GM18498 (cell line): ENCODE results near the gene LAMA5.

Experiments used
- ATAC-seq: cut with Tn5 transposase; IDR thresholded peaks from one replicate; pipeline ENCODE4 v1.9.1; 2021; ENCODE audit warnings: mild to moderate bottlenecking, moderate library complexity; ENCODE audit not compliant: unreplicated experiment

Gene LAMA5

DNA sequence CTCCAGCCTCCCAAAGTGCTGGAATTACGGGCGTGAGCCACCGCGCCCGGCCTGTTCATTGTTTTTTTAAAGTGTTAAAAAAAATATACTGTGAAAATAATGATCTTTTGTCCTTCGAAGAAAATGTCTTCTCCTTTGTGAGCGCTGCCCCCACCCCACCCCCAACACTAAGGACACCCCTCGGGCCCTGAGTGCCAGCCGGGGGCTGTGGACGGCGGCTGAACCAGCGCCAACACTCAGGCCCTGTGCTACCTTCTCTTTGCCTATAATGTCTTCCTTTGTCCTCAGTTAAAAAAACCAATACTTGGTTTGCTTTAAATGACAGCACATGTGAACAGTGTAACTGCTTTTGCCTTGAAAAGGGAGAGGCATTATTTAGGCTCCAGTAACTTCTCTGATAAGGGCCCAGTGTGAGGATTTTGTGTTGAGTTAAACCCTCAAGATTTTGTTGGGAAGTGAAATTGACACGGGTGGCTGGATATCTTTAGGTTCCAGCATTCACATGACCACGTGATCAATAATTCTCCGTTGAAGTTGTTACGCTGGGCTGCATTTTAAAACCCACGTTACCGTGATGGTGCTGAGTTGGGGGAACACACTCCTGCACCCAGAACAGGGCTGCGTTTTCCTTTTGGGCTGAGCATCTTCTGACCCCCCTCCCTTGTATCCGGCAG is 73.9 kb downstream of the LAMA5 start:
- ATAC-seq = no peak

DNA sequence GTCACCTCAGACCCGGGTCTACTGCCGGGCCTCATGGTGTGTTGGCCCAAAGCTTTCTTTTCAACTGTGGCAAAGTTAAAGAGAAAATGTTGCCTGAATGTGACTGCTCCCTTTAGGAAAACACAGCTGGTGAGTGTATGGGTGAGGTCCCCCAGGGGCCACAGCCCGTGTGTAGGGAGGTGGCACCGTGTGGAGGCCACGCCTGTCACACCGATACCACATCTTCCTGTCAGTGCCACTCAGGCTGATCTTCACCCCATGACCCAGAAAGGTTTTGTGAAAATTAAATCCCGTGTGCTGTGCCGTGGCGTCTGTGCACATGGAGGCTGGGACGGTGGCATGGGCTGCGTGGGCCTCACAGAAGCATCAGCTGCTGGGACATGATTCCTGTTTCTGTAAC is 75.0 kb downstream of the LAMA5 start:
- no peak for ATAC-seq

DNA sequence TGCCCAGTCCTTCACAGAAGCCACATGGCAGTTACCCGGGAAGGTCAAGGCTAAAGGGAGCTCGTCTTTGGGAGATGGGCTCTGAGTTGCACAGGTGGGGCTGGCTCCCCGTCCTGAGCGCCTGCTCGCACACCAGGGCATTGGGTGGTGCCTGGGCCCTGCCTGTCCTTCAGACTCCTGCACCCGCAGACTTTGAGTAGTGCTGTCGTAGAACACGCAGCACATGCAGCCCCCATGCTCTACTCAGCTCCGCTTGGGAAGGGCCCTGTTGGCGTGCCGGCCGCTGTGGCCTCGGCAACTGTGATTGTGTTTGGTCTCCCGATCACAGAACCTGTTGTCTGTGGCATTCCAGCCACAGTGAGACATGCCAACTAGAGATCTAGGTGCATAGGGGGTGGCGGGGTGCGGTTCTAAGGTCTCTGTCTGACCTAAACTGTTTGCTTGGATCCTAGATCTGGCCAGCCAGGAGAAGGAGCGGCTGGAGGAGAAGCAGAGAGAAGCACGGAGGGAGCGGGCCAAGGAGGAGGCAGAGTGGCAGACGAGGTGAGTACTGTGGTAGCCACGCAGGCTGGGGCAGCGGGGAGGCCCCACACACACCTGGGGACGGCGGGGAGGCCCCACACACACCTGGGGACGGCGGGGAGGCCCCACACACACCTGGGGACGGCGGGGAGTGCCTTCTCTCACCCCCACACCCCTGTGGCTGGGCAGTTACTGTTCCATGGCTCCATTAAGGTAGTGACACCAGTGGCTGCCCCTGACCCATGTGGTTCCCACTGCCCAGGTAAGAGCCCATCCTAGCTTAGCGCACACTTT is 75.7 kb downstream of the LAMA5 start:
- ATAC-seq = no peak

DNA sequence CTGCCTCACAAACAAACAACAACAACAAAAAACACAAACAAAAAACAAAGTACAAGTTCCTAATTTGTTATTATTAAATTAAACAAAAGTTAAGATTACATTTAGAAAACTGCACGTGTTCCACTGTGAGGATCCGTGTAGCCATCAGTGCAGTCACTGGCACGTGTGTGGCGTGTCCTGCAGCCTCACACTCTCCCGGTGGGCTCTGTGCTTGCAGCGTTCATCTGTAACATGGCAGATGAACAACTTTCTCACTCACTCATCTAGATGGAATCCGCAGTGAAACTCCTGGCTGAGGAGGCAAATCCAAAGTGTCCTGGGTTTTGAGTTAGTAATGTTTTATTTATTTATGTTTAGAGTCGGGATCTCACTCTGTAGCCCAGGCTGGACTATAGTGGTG is 77.2 kb downstream of the LAMA5 start:
- no peak for ATAC-seq

DNA sequence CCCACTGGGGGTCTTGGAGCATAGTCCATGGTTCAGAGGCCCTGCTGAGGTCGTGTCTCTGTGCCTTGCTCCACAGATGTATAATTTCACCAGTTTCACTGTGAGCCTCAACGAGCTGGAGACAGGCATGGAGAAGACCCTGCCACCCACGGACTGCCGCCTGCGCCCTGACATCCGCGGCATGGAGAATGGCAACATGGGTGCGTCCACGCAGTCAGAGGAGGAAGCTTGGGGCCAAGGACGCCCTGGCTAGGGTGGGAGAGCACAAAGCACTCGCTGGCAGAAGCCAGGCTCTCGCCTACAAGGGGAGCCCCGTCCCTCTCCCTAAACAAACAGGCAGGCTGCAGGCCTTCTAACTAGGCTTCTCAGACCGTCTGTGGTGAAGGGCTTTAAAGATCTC is 78.0 kb downstream of the LAMA5 start:
- ATAC-seq = no peak

DNA sequence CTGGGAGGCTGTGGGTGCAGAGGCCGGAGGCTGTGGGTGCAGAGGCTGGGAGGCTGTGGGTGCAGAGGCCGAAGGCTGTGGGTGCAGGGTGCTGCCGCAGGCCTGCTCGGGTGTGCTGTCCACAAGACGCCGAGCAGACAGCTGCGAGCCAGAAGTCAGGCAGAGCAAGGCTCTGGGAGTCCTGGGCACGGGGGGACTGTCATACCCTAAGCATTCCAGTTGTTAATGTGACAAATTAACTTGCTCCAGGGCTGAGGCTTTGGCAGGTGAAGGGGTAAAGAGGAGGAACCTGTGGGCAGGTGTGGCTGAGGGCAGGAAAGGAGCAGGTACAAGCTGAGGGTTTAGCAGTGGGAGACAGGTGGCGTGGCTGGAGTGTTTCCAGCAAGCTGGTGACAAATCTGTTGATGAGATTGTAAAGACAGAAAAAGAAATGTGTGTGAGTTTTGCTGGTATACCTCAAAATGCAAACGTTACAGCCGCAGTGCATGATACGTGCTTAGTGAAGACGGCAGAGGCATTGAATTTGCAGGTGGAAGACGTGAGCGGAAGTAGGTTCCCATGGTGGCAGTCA is 78.5 kb downstream of the LAMA5 start:
- no peak for ATAC-seq

DNA sequence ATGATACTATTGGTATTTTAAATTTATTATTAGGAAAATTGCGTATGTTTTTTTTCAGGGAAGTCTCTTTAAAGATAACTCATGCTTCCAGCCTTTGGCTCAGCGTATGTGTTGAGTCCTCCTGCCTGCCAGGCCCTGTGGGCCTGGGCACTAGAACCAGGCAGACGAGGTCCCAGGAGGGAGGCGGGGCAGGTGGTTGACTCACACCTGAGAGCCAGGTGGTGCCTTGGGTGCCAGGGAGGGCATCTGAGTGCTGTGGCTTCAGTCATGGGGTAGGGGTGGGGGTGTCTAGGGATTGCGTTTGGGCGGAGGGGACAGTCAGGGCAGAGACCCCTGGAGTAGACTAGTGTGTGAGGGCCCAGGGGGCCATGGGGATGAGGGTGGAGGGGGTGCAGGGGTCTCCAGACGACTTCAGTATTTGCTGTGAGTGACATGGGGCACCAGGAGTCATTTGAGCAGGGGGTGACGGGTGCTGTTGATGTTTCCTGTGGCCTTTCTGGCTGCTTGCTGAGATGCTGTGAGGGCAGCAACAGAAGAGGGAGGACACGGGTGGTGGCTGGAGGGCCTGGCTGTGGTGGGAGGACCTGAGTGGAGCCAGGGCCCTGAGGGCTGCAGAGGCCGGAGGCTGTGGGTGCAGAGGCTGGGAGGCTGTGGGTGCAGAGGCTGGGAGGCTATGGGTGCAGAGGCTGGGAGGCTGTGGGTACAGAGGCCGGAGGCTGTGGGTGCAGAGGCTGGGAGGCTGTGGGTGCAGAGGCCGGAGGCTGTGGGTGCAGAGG is 79.2 kb downstream of the LAMA5 start:
- no peak for ATAC-seq

DNA sequence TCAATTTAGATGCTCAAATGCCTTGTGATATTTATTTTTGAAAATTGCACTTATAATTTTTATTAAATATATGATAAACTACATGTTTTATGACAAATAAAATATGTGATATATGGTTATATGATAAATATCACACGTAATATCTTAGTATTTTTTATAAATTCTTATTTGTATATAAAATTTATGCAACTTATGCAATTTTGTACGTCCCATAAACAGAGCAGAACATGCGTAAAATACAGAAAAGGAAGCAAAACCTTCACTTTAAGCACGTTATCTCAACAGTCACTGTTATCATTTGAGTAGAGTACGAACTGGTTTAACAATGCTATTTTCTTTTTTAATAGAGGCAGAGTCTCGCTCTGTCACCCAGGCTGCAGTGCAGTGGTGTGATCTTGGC is 80.0 kb downstream of the LAMA5 start:
- no peak for ATAC-seq

DNA sequence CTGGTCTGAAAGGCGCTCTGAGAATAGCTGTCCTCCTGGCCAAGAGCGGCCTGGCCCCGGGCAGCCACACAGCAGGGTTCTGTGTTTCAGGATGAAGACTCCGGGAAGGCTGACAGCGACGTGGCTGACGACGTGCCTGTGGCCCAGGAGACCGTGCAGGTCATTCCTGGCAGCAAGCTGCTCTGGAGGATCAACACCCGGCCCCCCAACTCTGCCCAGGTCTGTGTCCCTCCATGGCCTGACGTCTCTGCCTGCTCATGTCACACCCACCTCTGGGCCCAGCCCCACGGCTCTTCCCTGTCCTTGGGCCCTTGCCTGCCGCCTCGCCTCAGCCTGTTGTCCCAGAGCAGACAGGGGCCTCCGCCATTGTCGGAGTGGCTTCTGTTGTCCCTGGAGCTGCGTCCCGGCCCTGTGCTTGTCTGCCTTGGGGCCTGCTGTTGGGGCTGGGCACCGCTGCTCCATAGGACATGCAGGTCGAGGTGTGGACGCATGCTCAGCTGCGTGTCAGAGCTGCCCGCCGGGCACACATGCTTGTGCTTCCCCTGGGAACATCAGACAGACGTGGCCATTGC is 80.5 kb downstream of the LAMA5 start:
- ATAC-seq = no peak

DNA sequence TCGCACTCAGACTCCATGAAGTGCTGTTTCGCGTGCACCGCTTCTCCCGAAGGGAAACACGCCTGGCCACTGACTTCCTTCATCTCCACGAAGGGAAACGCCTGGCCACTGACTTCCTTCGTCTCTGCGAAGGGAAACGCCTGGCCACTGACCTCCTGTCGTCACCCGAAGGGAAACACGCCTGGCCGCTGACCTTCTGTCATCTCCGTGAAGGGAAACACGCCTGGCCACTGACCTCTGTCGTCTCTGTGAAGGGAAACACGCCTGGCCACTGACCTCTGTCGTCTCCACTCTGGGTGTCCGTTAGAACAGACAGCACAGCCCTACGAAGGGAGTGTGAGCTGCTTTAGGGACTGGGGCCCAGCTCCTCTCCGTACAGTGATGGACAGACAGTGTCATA is 81.4 kb downstream of the LAMA5 start:
- no peak for ATAC-seq

DNA sequence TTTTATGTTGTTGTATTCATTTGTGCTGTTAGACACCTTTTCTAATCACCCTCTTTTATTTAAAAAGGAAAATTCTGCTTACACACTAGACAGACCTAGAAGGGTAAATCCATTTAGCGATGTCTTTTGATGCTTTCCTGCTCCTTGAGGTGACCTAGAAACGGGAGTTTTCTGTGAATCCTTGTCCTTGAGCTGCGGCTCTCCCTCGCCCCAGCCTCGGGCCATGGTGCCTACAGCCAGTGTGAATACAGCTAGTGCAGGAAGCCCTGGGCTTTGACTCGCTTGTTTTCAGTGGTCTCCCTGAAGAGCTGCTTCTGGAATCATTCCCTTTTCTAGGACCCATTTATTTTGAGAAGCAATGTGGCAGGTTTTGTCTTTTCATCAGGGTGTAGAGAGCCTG is 82.0 kb downstream of the LAMA5 start:
- no peak for ATAC-seq

DNA sequence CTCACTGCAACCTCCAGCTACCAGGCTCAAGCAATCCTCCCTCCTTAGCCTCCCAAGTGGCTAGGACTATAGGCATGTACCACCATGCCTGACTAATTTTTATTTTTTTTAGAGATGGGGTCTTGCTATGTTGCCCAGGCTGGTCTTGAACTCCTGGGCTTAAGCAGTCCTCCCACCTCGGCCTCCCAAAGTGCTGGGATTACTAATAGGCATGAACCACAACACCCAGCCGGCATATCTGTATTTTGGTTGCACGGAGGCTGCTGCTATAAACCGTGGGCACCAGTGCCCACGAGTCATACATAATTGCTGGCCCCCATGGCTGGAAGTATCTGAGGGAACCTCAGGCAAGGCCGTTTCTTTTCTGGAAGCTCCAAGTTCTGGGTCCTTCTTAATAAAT is 82.7 kb downstream of the LAMA5 start:
- no peak for ATAC-seq

DNA sequence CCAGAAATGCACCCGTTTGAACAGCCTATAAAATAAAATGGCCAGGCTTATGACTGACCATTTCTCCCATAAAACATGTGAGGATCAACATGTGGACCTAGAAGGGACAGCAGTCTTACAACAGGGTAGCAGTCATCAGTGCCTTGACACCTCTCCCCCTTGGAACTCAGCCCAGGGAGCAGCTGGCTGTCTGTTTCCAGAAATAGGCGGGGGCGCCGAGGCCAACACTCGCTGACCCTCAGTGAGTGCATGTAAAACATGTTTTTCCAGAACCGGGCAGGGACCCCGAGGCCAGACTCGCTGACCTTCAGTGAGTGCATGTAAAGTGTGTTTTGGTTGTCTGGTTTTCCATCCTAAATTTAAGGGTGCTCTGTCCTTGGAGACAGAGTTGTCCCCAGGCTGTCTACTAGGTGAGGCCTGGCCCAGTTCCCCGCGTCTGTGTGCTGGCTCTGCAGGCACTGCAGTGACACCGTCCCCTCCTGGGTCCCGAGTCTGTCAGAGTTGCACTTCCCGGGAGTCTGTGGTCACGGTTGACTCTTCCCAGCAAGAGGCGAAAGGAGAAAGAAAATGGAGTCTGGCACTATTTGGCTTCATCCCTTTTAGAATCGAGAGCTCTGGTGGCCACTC is 84.1 kb downstream of the LAMA5 start:
- ATAC-seq = no peak

DNA sequence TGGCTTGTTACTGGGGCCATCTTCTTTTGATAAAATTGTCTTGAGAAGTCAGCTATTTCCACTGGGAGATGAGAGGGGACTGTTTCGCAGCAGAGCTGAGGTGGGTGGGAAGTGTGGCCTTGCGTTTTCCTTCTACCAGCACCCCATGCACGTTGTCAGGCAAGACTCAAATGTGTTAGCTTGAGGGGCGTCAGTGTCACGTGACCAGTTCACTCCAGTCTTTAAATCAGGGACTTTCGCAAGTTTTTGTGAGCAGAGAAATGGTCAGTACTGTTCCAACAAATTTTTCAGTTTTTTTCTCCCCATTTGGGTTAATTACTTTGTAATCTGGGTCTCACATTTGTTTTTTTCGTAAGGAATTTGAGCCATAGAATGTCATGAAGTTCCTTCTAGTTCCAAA is 85.0 kb downstream of the LAMA5 start:
- ATAC-seq = no peak

DNA sequence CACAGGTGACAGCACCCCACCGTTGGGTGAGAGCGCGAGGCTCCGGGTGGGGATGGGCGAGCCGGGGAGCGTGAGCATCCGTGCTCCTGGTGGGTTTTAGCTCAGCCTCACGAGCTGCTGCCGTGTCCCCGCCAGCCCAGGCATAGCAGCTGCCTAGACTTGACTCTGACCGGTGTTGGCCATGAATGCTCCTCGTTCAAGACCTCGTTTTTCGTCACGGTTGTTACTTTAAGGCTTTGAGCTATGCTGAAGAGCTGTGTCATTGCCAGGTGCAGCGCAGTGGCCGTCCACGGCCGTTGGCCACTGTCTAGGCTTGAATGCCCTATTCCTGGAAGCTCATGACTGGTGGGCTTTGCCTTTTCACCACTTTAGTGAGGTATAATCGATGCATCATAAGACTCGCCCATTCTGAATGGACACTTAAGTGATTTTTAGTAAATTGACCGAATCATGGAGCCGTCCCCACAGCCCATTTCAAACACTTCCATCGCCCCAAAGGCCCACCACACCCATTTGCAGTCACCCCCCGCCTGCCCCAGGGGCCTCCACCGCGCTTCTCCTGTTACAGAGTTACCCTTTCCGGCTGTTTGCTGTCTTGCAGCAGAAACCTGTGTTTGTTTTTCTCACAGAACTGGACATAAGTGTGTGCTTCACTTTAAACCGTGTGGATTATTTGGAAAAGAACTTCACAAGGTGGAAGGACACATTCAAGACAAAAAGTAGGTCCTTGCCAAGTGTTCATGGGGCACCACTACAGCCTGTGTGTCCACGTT is 85.8 kb downstream of the LAMA5 start:
- no peak for ATAC-seq

DNA sequence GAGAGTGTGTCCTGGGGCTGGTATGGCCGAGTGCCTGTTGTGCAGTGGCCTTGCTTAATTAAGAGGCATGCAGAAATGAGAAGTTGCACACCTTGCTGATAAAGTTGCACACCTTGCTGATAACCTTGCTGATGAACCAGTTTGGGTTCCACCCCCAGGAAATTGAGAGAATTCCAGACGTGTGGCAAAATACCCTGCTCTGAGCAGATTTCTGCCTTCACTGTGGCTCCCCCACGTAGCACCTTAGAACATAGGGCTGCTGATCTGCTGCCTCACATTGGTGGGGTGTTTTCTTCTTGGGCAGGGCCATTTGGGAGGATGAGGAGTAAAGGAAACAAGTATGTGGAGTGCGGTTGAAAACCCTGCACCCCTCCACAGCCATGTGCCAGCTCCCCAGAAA is 86.8 kb downstream of the LAMA5 start:
- no peak for ATAC-seq

DNA sequence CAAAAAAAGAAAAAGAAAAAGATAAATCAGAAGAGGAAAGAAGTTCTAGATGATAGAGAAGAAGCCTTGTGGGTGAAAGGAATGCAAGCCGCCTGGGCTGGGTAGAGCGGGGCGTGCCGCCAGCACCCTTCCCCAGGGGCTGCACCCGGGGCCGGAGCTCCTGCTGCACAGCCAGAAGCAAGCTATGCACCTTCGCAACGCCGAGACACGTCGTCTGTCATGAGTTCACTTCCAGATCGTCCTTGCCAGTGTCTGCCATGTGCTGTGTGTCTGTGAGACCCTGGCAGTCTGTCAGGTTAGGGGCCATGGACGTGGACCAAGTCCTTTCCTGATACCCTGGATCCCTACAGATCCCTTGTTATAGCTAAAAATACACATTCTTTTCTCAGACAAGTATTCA is 89.9 kb downstream of the LAMA5 start:
- ATAC-seq = no peak

DNA sequence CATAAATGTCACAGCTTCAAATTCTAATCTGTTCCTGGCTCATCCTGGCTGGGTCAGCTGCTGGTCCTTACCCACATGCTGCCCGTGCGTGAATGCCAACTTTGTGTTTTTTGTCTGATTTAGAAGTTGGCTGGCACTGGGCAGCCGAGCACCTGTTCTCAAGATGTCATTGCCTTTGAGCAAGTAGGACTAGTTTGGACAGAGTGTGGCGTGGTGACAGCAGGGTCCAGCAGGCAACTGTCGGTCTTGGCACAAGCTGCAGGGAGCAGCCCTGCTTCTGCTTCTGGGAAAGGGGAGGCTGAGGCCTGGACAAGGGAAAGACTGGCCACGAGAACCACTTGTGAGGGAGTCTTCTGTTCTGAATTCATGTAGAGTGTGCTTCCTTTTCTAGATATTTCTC is 90.7 kb downstream of the LAMA5 start:
- no peak for ATAC-seq

DNA sequence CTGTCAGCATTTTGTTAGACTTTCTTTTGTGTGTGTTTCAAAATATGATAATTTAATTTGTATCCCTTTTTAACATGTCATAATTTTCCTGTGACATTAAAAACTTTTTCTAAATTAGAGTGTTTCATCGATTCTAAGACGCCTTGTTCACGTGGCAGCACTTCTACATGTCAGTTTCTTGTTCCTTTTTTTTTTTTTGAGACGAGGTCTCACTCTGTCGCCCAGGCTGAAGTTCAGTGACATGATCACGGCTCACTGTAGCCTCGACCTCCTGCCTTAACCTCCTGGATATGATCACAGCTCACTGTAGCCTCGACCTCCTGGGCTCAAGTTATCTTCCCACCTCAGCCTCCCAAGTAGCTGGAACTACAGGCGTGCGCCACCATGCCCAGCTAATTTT is 91.9 kb downstream of the LAMA5 start:
- no peak for ATAC-seq

DNA sequence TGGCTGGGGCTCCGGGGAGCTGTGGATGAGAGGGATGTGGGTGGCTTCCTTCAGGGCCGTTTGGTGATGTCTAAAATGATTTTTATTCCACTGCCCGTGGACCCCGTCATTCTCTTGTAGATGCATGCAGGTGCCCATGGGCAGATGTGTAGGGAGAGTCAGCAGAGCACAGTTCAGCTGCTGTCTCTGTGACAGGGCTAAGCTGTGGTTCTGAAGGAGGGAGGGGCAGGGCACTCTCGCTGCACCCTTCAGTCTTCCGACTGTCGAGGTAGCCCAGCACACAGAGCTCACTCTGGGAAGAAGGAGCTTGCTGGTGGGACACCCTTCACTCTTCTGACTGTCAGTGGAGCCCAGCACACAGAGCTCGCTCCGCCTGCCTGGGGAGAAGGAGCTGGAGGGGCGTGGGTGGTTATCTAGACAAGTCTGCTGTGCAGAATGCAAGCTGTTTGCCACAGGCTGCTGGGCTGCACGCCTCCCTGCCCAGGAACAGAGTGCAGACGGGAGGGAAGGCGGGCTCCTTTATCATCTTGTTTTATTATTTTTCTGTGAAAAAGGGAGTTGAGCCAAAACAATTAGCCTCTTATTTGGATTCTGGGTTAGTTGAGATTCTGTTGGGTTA is 92.7 kb downstream of the LAMA5 start:
- ATAC-seq = no peak
